Suppressor macrophage treated with lipopolysaccharide for 4 hours (primary cell): ENCODE measurements around the gene DYSF.
"Not testable (repeated sequence)": the region's sequence is repeated elsewhere in the genome, so short reads cannot be mapped to it uniquely, and the experiment has no call there.

ENCODE experiments used
- DNase-seq: peaks from one replicate; pipeline ENCODE4 v3.0.0-alpha.2; 2020

Gene DYSF

DNA sequence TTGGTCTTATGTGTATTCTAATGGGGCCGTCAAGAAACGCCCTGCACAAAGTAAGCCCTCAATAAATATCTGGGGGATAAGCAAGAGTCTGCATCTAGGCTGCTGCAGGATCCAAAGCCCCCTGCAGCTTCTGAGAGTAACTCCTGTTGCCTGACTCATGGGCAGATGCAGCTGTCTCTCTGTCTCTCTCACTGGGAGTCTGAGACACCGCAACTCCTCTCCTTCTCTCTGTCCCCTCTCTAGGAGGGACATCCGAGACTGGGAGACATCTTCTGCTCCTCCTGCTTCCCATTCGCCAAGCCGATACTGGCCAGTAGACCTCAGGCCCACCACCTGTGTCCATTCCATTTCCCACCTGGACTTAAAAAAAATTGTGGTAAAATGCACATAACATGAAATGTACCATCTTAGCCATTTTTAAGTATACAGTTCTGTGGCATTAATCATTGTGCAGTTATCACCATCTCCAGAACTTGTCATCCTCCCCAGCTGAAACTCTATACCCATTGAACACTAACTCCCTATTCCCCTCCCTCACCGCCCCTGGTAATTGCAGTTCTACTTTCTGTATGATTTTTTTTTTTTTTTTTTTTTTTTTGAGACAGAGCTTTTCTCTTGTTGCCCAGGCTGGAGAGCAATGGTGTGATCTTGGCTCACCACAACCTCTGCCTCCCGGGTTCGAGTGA is 20.1 kb downstream of the DYSF start:
- no peak for DNase-seq

DNA sequence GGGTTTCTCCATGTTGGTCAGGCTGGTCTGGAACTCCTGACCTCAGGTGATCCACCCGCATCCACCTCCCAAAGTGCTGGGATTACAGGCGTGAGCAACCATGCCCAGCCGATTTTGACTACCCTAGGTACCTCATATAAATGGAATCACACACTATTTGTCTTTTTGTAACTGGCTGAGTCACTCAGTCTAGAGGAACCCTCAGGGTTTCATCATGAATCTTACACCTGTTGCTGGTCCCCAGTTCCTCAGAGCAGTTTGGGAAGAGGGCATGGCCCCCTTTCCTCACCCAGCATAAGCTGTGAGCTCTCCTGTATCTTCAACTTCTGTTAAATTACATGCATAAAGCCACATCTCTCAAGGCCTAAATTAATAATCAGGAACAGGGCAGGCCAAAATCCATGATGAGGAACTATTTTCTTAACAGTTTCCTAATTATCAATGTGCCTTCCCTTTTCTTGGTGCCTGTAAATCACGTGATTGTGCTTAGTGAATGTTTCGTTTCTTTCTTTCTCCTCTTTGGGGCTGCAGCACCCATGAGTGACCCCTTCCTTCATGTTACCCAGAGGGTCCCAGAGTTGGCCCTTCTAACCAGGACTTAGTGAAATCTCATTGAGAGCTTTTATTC is 20.9 kb downstream of the DYSF start:
- peak; percentile 75 for DNase-seq

DNA sequence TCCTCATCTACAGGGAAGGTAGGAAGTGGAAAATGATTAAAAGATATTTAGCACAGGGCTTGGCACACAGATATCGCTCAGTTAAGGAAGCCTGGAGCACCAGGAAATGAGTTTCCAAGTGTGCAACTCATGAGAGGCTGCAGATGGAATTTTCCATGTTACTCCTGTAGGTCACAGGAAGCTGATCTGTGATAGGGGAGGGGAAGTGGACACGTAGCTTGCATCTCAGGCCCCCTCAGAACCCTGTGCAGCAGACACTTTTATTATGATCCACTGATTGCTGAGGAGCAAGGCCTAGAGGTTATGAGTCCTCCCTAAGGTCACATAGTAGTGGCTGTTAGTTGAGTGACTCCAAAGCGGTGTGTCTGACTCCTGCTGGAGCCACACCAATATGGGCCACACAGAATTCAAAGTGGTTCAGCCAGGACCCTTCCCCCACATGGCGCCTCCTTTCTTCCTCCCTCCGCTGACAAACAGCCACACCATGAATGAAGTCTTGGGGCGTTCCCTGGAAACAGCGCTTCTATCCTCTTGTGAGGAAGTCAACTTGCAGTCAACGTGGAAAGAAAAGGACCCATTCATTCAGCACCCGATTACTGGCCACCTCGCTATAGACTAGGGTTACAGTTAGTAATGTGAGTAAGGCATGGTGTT is 21.5 kb downstream of the DYSF start:
- peak; percentile 43 for DNase-seq

DNA sequence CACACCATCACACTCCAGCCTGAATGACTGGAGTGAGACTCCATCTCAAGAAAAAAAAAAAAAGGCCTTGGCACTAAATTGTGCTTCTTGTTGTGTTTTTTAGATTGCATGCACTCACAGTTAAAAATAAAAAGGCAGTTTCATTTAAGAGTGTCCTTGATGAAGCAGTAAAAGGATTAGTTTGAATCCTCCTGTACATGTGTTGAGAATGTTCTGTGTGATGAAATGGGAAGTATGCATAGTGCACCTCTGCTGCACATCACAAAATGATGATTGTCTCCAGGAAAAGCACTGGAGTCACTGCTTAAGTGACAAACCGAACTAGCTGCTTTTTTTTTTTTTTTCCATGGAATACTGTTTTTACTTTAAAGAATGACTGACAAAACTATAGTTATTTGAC is 23.1 kb downstream of the DYSF start:
- DNase-seq, result no peak

DNA sequence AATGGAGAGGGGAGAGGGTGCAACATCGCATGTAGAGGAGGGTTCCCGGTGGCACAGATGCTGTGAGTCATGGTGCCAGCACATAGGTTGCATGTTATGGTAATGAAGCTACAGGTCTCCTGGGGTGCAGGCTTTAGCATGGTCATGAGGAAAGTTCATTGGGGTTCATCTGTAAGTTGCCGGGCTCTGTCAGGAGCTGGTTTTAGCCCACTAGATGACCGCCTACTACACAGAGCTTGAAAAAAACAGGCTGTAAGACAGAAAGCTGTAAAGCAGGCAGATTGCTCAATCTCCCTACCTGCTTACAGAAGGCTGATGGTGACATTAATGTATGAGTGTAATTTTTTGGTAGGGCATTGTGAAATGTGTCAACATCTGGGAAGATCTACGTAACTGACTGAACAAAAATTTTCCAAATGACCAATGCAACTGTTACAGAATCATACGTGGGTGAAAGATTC is 23.9 kb downstream of the DYSF start:
- peak; percentile 79 for DNase-seq

DNA sequence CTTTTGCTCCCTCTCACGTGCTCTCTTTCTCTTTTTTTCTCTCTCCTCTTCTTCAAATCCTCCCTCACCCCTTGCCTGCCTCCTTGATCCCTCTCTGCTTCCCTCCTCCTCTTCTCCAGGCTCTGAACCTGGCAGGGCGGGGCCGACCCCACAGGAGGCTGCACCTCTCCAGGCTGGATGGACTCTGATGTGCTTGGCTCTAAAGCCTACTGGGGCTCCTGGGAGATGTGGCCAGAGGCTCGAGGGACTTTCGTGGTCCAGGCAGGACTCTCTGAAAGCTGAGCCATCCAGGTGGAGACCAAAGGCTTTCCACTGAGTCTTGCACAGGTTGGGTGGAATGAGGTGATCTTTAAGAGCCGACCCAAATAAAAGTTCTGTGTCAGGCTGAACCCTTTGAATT is 25.4 kb downstream of the DYSF start:
- no peak for DNase-seq

DNA sequence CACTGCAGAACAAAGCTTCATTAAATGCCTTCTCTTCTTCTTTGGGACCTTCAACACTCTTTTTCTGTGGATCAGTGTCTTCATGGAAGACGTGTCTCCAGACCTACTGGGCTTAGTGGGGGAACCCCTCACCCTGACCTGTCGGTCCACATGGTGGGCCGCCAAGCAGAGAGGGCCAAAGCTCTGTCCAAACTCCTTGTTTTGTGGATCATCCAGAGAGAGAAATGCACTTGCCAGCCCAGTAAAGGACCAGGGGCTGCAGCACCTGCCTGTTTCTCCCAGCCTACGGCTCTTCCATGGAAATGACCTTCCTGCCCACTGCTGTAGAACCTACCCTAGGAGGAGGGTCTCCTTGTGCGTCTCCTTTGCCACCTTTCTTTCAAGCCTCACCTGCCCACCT is 25.9 kb downstream of the DYSF start:
- no peak for DNase-seq

DNA sequence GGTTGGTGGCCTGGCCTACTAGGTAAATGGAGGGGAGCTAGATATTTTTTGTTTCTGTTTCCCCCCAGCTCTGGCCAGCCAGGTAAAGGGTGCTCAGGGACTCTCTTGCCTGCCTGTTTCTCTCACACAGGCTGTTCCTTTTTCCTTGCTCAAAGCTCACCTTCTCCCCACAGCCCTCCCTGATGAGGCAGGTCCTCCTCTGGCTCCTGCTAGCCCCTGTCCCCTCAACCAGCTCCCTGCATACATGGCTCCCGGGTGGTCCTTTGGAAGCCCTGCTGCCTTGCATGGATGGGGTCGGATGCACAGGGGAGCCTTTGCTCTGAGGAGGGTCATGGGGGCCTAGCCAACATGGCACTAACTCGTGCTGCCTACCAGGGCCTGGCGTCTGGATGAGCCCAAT is 27.8 kb downstream of the DYSF start:
- DNase-seq, result no peak

DNA sequence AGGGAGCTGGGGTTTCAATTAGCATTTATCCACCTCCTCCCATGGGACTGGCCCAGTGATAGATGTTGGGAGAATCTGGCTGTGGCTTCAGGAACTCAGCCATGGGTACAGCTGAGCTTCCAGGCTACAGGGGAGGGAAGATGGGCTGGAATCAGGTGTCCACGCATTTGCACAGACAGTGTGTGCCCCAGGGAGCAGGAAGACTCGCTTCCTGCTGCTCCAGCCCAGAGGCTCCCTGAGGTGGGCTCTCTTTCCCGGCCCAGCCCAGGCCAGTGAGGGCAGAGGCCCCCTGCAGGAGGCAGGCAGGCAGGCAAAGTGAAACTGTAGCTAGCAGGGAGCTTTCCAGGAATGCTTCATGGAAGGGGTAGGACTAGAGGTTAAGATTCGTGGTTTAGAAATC is 28.7 kb downstream of the DYSF start:
- no peak for DNase-seq

DNA sequence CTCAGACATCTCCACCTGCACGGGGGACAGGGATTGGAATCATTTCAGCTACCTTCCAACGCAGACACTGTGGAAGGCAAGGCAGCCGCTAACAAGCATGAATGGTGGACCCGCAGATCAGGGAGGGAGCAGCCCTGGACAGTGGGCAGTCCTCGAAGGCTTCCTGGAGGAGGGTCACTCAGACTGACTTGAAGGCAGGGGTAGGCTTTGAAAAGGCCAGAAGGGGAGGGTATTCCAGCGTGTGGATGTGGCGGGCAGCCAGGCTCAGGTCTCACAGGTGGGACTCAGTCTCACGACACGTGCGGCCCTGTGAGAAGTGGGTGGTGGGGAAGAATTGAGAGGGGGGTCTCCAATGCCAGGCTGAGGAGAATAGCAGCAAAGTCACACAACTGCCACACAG is 29.9 kb downstream of the DYSF start:
- no peak for DNase-seq

DNA sequence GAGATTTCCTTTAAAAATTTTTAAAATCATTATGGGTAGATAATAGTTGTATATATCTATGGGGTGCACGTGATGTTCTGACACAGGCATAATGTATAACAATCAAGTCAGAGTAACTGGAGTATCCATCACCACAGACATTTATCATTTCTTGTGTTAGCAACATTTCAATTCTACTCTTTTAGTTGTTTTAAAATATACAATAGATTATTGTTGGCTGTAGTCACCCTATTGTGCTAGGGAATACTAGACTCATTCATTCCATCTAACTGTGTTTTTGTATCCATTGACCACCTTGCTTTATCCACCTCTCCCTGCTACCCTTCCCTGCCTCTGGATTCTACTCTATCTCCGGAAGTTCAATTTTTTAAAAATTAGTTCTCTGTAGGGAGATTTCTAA is 31.0 kb downstream of the DYSF start:
- no peak for DNase-seq

DNA sequence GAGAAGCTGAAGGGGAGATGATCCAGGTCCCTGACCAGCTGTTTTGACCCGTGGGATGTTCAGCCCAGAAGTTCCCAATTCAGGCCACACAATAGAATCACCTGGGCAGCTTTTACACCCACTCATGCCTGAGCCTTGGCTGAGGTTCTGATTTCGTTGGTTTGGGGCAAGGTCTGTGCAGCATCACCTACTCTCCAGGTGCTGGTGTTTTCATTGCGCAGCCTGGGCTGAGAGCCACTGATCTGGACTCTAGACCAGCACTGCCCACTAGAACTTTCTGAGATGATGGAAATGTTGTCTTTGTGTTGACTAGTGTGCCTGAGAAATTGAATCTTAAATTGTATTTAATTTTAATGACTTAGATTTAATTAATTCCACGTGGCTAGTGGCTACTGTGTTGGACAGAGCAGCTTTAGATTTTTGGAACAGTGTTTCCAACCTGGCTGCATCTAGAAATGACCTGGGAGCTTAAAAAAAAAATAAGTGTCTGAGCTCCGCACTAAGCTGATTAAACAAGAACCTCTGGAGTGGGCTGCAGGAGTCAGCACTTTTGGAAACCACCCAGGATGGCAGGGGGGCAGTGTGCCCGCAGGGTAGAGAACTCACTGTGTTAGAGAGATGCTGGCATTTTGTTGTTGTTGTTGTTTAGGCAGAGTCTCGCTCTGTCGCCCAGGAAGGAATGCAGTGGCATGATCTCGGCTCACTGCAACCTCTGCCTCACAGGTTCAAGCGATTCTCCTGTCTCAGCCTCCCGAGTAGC is 33.7 kb downstream of the DYSF start:
- no peak for DNase-seq

DNA sequence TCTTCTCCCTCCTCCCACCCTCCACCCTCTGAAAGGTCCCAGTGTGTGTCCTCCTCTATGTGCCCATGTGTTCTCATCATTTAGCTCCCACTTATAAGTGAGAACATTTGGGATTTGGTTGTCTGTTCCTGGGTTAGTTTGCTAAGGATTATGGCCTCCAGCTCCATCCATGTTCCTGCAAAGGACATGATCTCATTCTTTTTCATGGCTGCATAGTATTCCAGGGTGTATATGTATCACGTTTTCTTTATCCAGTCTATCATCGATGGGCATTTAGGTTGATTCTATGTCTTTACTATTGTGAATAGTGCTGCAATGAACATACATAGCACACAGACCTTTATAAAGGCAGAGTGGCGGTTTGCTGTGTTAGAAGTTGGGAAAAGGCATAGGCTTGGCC is 38.2 kb downstream of the DYSF start:
- not testable (repeated sequence) for DNase-seq

DNA sequence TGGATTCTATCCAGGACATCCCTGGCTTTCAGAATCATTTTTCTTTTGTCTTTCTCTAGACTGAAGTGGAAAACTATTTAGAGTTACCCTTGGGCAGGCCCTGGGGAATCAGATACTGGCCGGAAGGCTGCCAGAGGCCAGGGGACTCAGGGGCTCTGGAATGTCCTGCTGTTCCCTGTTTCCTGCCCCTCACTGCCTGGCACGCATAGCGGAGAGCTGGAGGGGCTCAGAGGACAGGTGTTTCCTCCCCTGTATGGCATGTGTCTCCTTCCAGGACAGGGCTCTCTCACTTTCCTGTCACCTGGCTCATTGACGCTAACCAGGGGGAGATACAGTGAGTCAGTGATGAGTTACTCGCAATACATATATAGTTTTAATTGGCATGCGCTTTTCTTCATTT is 38.8 kb downstream of the DYSF start:
- DNase-seq, result no peak

DNA sequence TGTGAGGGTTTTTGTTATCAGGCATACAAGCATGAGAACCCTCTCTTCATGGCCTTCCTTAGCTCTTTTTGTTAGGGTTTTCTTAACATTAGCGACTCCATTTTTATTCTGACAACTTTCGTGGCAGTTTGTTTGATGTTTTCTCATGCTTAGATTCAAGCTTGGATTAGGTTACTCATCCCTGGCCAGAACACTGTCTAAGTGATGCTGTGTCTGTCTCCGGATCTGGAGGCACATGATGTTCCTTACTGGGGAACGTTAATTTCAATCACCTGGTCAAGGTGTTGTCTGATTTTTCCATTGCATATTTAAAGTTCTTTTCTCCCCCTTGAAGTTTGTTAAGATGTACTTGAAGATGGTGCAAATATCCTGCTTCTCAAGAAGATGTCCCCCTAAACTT is 40.7 kb downstream of the DYSF start:
- DNase-seq, result no peak

DNA sequence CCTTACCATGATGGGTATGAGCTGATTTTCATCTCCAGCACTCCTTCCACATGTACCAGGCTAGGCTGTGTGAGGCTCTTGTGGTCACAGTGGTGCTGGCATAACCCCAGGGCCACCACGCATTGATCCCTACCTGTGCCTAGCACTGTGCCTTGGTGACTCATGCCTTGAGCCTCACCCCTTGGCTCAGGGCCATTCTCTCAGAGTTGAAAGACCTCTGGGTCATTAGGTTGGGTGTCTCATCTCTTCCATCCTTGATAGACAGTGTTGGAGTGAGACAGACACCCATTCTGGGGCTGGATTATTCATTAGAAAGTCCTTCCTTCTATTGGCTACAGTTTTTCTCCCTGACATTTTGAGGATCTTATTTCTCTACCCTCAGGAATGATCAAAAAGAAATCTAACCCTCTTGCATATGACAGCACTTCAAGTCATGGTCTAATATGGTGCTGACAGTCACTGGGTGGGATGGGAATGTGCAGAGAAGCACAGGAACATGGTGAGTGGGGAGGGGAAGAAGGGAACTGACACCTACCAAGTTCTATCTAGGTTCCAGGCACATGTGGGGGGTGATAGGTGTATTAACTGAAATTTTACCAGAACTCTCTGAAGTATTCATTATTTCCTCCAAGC is 41.3 kb downstream of the DYSF start:
- DNase-seq, result no peak

DNA sequence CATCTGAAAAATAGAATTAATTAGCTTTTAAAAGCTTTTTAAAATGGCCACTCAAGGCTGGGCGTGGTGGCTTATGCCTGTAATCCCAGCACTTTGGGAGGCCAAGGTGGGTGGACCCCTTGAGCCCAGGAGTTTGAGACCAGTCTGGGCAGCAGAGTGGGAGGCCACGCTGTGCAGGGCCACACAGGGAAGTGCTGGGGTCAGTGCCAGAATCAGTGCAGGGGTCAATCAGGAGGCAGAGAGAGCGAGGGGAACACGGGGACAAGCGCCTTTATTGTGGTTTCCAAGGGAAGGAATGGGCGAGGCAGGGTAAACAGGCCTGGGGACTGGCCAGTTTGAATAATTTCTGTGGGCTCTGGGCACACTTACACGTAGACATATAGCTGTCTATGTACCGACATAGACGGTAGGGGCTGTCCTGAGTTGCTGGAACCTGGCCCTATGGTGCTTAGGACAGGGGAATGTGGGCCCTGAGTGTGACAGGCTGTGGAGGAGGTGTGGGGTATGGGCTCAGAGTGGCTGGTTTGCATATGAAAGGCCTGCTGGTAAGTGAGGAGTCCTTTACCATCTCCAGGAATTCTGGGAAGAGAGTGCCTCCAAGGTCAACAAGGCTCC is 42.9 kb downstream of the DYSF start:
- DNase-seq, result no peak

DNA sequence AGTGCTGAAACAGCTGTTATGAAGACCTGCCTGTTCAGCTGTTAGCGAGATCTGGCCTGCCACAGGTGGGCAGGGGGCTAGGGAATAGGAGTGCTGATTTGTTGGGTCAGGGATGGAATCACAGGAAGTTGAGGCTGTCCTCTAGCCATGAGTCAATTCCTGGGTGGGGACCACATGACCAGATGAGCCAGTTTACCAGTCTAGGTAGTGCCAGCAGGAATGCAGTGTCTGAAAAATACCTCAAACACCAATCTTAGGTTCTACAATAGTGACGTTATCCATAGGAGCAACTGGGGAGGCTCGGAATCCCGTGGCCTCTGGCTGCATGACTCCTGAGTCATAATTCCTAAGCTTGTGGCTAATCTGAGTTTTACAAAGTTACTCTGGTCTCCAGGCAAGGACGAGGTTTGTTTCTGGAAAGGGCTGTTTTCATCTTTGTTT is 44.9 kb downstream of the DYSF start:
- no peak for DNase-seq

DNA sequence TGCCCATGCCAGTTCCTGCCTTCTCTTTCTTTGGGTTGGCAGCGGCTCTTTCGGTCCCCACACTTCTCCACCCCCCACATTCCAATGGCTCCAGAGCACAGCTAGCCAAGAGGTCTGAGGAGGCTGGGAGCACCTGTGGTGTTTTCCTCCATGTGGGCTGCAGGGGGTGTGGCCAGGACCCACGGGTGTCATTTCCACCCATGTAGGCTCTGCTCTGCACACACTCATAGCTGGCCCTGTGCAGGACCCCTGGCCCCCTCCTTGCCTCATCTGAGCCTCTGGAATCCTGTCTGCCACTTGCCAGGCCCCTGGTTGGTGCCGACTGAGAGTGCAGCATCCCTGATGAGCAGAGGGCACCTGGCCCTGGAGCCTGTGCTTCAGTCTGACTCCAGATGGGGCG is 46.3 kb downstream of the DYSF start:
- no peak for DNase-seq

DNA sequence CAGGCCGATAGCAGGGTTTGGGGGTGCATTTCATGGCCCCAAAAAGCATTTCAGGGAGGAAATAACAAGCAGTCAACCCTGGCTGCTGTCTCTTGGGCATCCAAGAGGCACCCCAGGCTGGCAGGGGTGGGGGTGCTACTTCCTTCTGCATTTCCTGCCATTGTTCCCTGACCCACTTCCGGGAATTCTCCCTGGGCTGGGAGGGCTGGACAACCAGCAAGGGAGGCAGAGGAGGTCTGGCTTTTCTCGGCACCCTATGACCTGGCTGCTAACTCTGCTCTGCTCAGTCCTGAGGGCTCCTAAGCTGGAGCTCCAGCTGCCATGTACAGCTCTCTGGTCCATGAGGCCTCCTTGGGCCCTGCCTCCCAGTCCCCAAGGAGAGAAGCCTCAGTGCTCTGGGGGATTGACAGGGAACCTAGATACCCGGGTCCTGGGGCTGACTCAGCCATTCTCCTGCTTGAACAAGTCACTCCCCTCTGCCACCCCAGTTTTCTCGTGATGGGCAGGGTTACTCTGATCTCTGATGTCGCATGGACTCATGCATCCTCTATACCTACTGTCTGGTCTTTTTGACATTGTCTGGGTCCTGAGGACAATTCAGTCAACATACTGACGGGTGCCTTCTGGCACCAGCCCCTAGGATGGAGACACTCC is 47.2 kb downstream of the DYSF start:
- DNase-seq, result no peak

DNA sequence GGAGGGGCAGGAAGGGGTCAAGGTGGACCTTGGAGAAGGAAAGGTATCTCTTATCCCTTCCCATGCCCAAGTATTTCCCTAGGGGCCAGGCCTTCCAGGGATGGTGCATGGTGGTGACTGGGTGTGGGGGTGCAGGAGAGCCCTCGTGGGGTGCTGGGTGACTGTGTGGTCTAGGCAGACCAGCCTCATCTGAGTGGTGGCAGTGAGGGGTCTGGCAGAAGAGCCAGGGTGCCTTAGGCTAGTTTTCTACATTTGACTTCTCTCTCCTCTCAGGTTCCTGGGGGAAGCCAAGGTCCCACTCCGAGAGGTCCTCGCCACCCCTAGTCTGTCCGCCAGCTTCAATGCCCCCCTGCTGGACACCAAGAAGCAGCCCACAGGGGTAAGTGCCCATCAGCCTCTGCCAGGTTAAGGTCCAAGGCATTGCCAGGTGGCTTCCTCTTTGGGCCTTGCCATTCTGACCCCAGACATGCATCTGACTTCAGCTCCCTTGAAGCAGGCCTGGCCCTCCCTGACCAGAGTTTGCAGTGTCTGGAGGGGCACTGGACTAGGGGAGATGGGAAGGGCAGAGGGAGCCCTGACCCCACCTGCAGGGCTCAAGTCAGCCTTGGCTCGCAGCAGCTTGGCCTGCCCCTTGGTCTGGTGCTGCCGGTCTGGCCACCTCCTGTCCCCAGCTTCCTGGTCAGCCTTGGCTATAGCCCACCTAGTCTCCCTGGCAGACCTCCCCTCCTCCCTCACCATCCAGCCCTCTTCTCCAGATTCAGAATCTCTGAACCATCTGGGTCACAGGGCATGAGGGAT is 49.8 kb downstream of the DYSF start:
- DNase-seq, result no peak
